Stimulated activated naive CD8-positive, alpha-beta T cell treated with anti-CD3 and anti-CD28 coated beads, Interleukin-15, amount 100 ng/mL, for 72 hours (primary cell): ENCODE data around the gene GAB1.

Experiments
- ATAC-seq: fragments of 150-1000 bp; cut with Tn5 transposase; 2 replicates; pipeline ENCODE4 v1.10.0; 2021; ENCODE audit warnings: mild to moderate bottlenecking, moderate library complexity
- DNase-seq, 2 donors: peaks; one replicate each; pipeline ENCODE4 v3.0.0; 2021 to 2022
- H3K27ac Mint-ChIP-seq, 2 donors: one replicate each; pipeline ENCODE4 v1.8.0; 2022; ENCODE audit warnings: mild to moderate bottlenecking in 2 of 2, mixed read lengths in 2 of 2, moderate library complexity in 2 of 2
- H3K27me3 Mint-ChIP-seq: one replicate; pipeline ENCODE4 v1.8.0; 2022; ENCODE audit warnings: mixed read lengths
- H3K4me1 Mint-ChIP-seq: one replicate; pipeline ENCODE4 v1.8.0; 2022; ENCODE audit warnings: mild to moderate bottlenecking, mixed read lengths
- H3K4me3 Mint-ChIP-seq, 2 donors: one replicate each; pipeline ENCODE4 v1.8.0; 2022; ENCODE audit warnings: mild to moderate bottlenecking in 2 of 2, mixed read lengths in 2 of 2, moderate library complexity in 1 of 2
- H3K9me3 Mint-ChIP-seq, 2 donors: one replicate each; pipeline ENCODE4 v1.8.0; 2022; ENCODE audit warnings: mixed read lengths in 2 of 2

Gene GAB1

GRCh38 chr4:143313996-143314395 is 22.7 kb upstream of the GAB1 start:
- H3K27ac Mint-ChIP-seq: no peak overlapping the region
- H3K4me3 Mint-ChIP-seq: no peak overlapping the region
- no peak for ATAC-seq
- no peaks in the 10 kb centered on the region for H3K4me1 Mint-ChIP-seq
- DNase-seq: no peak
- no peaks in the 10 kb centered on the region for H3K9me3 Mint-ChIP-seq
- peaks cover 2% of the 10 kb centered on the region for H3K27me3 Mint-ChIP-seq

DNA sequence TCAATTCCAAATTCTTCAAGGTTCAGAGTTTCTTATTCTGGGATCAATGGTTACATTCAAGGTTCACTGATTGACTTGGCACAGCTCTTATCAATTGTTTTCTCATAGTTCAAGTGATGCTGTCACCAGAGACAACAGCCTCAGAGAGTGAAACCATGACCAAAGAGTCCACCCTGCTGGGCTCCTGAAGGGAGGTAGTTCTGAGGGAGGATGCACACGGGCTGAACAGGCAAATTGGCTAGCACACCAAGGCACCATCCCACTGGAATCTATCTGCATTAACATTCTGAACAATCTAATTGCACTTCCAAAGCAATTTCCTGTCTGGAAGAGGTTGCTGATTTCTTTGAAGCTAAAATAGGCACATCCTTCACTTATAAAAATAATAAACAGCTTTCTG is 16.6 kb upstream of the GAB1 start:
- no peak for ATAC-seq

DNA sequence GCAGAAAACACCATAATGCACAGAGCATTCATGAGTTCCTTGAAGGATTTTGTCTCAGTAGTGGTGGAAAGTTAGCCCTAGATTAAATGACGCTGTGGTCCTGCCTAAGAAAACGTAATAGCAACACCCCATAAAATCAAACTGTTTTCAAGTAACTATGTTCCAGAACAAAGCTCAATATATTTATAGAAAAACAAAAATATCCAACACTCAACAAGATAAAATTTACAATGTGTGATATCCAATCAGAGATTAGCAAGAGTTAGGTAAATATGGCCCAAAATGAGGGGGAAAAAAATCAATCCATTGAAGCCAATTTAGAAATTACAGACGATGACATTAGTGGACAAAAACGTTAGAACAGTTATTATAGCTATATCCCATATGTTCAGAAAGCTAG is 9.9 kb upstream of the GAB1 start:
- Mint-ChIP-seq H3K9me3 (peaks cover 0 to 7% of the 10 kb centered on the region in 2 donors), H3K27me3 (peaks cover 9% of the 10 kb centered on the region), H3K4me1 (no peaks in the 10 kb centered on the region), H3K27ac (no peak overlapping the region), H3K4me3 (no peak overlapping the region)
- ATAC-seq (no peak), DNase-seq (no peak)

More for the DNA sequence above, 16.6 kb upstream of the GAB1 start:
- H3K27ac Mint-ChIP-seq: no peak overlapping the region
- DNase-seq: no peak
- peaks cover 8% of the 10 kb centered on the region for H3K27me3 Mint-ChIP-seq
- no peak overlapping the region for H3K4me3 Mint-ChIP-seq
- H3K9me3 Mint-ChIP-seq: peaks cover 0 to 7% of the 10 kb centered on the region in 2 donors
- H3K4me1 Mint-ChIP-seq: no peaks in the 10 kb centered on the region

DNA sequence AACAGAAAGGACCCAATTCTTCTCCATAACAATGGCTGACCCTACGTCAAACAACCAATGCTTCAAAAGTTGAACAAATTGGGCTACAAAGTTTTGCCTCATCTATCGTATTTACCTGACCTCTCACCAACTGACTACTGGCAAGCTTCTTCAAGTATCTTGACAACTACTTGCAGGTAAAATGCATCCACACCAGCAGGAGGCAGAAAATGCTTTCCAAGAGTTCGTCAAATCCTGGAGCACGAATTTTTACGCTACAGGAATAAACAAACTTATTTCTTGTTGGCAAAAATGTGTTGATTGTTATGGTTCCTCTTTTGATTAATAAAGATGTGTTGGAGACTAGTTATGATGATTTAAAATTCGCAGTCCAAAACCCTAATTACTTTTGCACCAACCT is 6.7 kb upstream of the GAB1 start:
- no peak for ATAC-seq
- Mint-ChIP-seq H3K4me3 (no peak overlapping the region), H3K9me3 (no peaks in the 10 kb centered on the region), H3K27me3 (peaks cover 25% of the 10 kb centered on the region), H3K4me1 (no peaks in the 10 kb centered on the region), H3K27ac (no peak overlapping the region)
- no peak for DNase-seq

DNA sequence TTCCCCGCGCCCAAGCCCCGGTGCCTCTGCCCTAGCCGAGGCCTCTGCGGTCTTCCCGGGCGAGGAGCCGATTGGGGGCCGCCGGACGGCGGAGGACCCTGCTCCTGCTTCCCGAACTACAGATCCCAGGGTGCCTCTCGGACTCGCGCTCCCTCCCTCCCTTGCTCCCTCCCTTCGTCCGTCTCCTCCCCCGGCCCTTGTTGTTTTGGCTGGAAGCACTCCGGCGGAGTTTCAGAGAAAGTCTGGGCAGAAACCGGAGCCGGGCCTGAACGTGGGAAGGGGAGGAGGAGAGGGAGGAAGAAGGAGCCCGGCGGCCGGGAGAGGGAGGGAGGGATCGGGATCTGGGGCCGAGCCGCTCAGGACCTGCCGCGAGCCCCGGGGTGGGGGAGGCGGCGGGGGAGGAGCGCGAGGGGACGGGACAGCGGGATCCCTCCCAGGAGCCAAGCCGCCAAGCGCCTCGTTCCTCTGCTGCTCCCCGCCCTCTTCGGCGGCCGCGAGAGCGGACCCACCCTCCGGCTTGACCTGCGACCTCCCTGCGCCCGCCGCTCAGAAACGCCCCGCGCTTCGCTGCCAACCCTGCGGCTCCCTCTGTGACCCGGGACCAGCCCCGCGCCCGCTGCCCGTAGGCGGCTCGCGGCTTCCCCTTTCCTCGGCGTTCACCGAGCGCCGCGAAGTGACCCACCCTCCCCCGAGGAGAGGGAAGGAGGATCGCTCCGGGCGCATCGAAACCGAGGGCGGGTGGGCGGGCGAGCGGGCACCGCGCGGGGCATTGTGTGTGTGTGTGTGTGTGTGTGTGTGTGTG is 496 bp upstream of the GAB1 start:
- Mint-ChIP-seq H3K9me3 (no peaks in the 10 kb centered on the region), H3K27ac (no peak overlapping the region), H3K4me3 (peak overlapping the region; percentile 82 to 96), H3K4me1 (peaks cover 17% of the 10 kb centered on the region), H3K27me3 (peaks cover 68% of the 10 kb centered on the region)
- ATAC-seq: peak; percentile 52
- peak; percentile 52 to 59 for DNase-seq

DNA sequence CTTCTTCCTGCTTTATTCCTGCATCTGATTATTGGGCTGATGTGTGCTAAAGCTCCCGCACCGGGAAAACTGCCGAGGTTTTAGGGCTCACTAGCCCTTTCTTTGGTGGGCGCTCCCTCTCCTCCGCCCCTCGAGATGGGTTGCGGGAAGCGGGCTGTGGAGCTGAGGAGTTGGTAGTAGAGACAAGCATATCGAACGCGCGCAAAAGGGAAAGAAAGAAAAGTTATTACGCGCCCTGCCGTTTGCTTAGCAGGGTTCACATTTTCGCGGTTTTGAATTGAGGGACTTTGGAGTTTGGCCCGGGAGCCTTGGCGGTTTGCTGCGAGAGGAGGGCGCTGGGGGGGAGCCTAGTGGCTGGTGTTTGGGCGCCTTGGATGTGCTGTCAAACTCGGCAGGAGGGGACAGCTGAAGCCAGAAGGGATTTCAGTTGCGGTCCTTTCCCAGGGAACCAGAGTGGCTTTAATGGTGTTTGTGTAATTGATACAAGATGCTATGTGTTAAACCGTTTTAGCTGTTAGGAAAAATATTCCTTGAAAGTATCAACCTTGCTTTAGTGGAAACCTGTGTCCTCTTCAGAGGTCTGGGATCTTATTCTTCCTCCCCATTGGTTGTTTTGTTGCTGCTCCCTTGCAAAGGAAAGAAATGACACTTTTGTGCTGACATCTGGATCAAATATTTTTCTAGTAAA is 1.1 kb downstream of the GAB1 start:
- Mint-ChIP-seq H3K27me3 (peaks cover 77% of the 10 kb centered on the region), H3K4me1 (peaks cover 17% of the 10 kb centered on the region), H3K9me3 (no peaks in the 10 kb centered on the region), H3K27ac (peak overlapping the region in 1 of 2 donors; percentile 57), H3K4me3 (peak overlapping the region; percentile 82 to 96)
- DNase-seq: peak; percentile 11 to 12
- ATAC-seq: no peak

GRCh38 chr4:143338313-143338712 is 1.6 kb downstream of the GAB1 start:
- ATAC-seq (no peak), DNase-seq (no peak)
- Mint-ChIP-seq H3K4me3 (no peak overlapping the region), H3K4me1 (peaks cover 17% of the 10 kb centered on the region), H3K27ac (no peak overlapping the region), H3K27me3 (peaks cover 83% of the 10 kb centered on the region), H3K9me3 (no peaks in the 10 kb centered on the region)

DNA sequence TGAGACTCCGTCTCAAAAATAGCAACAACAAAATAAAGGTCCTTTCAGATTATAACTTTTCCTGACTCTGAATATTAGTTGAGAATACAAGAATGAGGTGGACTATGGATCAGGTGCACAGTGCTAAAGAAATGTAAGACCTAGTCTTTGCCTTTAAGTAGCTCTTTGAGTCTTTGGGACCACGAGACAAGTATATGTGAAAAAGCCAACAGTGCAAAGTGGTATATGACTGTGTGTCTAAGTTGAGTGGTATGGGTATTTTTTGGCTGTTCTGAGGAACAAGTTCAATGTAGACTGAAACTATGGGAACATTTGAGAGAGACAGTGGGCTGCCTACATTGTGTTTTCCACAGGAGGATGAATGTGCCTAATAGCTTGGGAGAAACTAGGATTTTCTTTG is 2.8 kb downstream of the GAB1 start:
- Mint-ChIP-seq H3K9me3 (no peaks in the 10 kb centered on the region), H3K27ac (no peak overlapping the region), H3K27me3 (peaks cover 82% of the 10 kb centered on the region), H3K4me1 (peaks cover 17% of the 10 kb centered on the region), H3K4me3 (no peak overlapping the region)
- ATAC-seq: no peak
- DNase-seq: no peak

GRCh38 chr4:143341186-143341755 is 4.6 kb downstream of the GAB1 start:
- no peak overlapping the region for H3K27ac Mint-ChIP-seq
- DNase-seq: no peak
- no peak for ATAC-seq
- H3K4me1 Mint-ChIP-seq: peaks cover 11% of the 10 kb centered on the region
- no peak overlapping the region for H3K4me3 Mint-ChIP-seq
- H3K27me3 Mint-ChIP-seq: peaks cover 73% of the 10 kb centered on the region
- no peaks in the 10 kb centered on the region for H3K9me3 Mint-ChIP-seq

GRCh38 chr4:143343276-143343831 is 6.7 kb downstream of the GAB1 start:
- Mint-ChIP-seq H3K4me3 (no peak overlapping the region), H3K27ac (peak overlapping the region in 1 of 2 donors; percentile 42), H3K4me1 (no peaks in the 10 kb centered on the region), H3K9me3 (no peaks in the 10 kb centered on the region), H3K27me3 (peaks cover 59% of the 10 kb centered on the region)
- ATAC-seq (no peak), DNase-seq (no peak)

DNA sequence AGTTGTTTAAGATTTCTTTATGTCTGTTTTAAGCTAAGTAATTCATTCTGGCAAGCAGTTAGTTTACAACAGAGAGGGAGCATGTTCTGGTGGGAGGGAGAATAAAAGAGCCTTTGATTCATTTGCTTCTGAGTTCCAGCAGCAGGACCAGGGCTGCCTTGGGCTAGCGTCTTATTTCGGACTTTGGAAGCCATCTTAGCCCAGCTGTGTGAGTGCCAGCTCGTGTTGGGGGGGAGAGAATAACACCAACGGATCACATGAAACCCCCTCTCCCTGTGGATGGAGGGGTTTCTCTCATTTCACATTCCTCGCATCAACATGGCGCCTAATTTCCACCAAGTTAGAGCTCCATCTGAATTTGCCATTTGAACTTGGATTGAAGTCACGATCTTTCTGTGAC is 7.4 kb downstream of the GAB1 start:
- Mint-ChIP-seq H3K9me3 (no peaks in the 10 kb centered on the region), H3K4me3 (no peak overlapping the region), H3K4me1 (no peaks in the 10 kb centered on the region), H3K27ac (no peak overlapping the region), H3K27me3 (peaks cover 52% of the 10 kb centered on the region)
- DNase-seq (no peak), ATAC-seq (no peak)

- Mint-ChIP-seq H3K4me1 (no peaks in the 10 kb centered on the region), H3K4me3 (no peak overlapping the region), H3K9me3 (no peaks in the 10 kb centered on the region), H3K27ac (no peak overlapping the region), H3K27me3 (peaks cover 44% of the 10 kb centered on the region)
- no peak for ATAC-seq
- DNase-seq: no peak
Measured at GRCh38 chr4:143344774-143345173, 8.1 kb downstream of the GAB1 start.

DNA sequence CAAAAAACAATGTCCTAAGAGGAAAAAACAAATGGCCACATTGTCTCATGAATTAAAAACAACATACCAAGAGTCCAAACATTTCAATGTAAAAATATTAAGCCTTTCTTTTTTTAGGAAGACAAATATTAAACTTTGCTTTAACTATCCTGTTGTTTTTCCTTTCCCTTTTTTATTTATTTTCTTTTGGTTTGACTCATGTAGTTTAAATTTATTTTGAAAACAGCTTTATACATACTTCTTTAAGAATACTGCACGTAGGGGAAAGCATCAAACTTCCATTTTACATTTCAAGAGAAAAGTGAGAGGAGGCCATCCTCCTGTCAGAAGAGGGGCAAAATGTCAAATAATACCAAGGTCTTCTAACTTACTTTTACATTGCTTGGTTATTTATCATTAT is 8.7 kb downstream of the GAB1 start:
- DNase-seq (no peak), ATAC-seq (no peak)
- Mint-ChIP-seq H3K27ac (no peak overlapping the region), H3K9me3 (no peaks in the 10 kb centered on the region), H3K4me1 (no peaks in the 10 kb centered on the region), H3K27me3 (peaks cover 39% of the 10 kb centered on the region), H3K4me3 (no peak overlapping the region)

DNA sequence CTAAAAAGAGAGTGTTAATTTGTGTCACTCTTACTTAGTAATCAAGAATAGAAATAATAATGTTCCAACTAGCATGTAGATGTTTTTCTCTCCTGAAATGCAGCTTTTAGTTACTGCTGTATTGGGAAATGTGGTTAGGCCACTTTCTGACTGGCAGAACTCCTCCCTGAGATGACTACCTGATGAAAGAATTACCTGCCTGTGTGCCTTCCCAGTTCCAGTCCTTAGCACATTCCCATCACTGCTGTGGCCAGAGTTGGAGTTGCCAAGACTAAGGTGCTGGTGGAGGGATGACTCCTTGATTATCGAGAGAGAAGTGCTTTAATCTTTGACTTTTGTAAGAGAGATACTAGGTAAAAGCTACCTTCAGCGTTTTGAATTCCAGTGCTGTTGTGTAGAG is 9.5 kb downstream of the GAB1 start:
- H3K4me1 Mint-ChIP-seq: no peaks in the 10 kb centered on the region
- no peak for DNase-seq
- no peaks in the 10 kb centered on the region for H3K9me3 Mint-ChIP-seq
- no peak for ATAC-seq
- peaks cover 35% of the 10 kb centered on the region for H3K27me3 Mint-ChIP-seq
- no peak overlapping the region for H3K27ac Mint-ChIP-seq
- H3K4me3 Mint-ChIP-seq: no peak overlapping the region

- Mint-ChIP-seq H3K4me1 (no peaks in the 10 kb centered on the region), H3K27me3 (peaks cover 29% of the 10 kb centered on the region), H3K9me3 (no peaks in the 10 kb centered on the region), H3K27ac (no peak overlapping the region), H3K4me3 (no peak overlapping the region)
- DNase-seq: no peak
- ATAC-seq: no peak
Measured at GRCh38 chr4:143347484-143348111, 10.9 kb downstream of the GAB1 start.
